ENCODE data around the gene NHLRC4. TPM values are rescaled to one million over a fixed set of nuclear protein-coding genes. Genes with fewer than 3 reads are reported as not detected.

The NHLRC4 gene
- total and polyA plus RNA-seq, 2 of the 13 experiments (the other 11 are each of a cell fraction or from before 2014, with no cell fraction given) = 0.40 to 0.59 TPM

- TF ChIP-seq SAFB2 (CRISPR knock-in tag; IDR thresholded peaks at IDR 0.05; ENCODE audit: borderline replicate concordance, low read depth) = peak; percentile 57; the same call in 1 of the 2 replicates
- peak; percentile 96 for TF ChIP-seq AGO2 (optimal IDR thresholded peaks at IDR 0.05; ENCODE audit: low read depth, low read length)
- TF ChIP-seq ZNF577 (CRISPR knock-in tag; IDR thresholded peaks at IDR 0.05; ENCODE audit: borderline replicate concordance, low read depth) = no peak
- TF ChIP-seq KDM4B (CRISPR knock-in tag; IDR thresholded peaks at IDR 0.05) = no peak
- no peak for TF ChIP-seq CBX2 (IDR thresholded peaks at IDR 0.05; ENCODE audit: low read depth, low read length)
- TF ChIP-seq CBX2 (CRISPR knock-in tag; IDR thresholded peaks at IDR 0.05; ENCODE audit: low read depth) = no peak
- TF ChIP-seq ZNF326 (CRISPR knock-in tag; IDR thresholded peaks at IDR 0.05; ENCODE audit: borderline replicate concordance) = peak; percentile 93
- TF ChIP-seq EED (CRISPR knock-in tag; IDR thresholded peaks at IDR 0.05) = no peak
- TF ChIP-seq RBM39 (IDR thresholded peaks at IDR 0.05; ENCODE audit: low read depth, low read length, poor library complexity, severe bottlenecking) = no peak
- no peak for TF ChIP-seq HNF1A (IDR thresholded peaks at IDR 0.05; ENCODE audit: low read depth)
- TF ChIP-seq HNF1A (CRISPR knock-in tag; IDR thresholded peaks at IDR 0.05; ENCODE audit: borderline replicate concordance) = no peak
- TF ChIP-seq TSC22D2 (CRISPR knock-in tag; IDR thresholded peaks at IDR 0.05; ENCODE audit: borderline replicate concordance) = no peak
- TF ChIP-seq KDM6A (CRISPR knock-in tag; IDR thresholded peaks at IDR 0.05; ENCODE audit: low read depth) = no peak
- TF ChIP-seq, protein P1, sequence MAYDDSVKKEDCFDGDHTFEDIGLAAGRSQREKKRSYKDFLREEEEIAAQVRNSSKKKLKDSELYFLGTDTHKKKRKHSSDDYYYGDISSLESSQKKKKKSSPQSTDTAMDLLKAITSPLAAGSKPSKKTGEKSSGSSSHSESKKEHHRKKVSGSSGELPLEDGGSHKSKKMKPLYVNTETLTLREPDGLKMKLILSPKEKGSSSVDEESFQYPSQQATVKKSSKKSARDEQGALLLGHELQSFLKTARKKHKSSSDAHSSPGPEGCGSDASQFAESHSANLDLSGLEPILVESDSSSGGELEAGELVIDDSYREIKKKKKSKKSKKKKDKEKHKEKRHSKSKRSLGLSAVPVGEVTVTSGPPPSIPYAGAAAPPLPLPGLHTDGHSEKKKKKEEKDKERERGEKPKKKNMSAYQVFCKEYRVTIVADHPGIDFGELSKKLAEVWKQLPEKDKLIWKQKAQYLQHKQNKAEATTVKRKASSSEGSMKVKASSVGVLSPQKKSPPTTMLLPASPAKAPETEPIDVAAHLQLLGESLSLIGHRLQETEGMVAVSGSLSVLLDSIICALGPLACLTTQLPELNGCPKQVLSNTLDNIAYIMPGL (CRISPR knock-in tag; IDR thresholded peaks at IDR 0.05; ENCODE audit: borderline replicate concordance in 1 of 2, low read depth in 1 of 2) = 0 out of 4 replicates have a peak, but pooled peaks of 1 of the 2 experiments have one; percentile 11
- TF ChIP-seq ZFP1 (CRISPR knock-in tag; IDR thresholded peaks at IDR 0.05) = no peak
- no peak for TF ChIP-seq HDAC6 (IDR thresholded peaks at IDR 0.05; ENCODE audit: low read depth, low read length)
- TF ChIP-seq ZNF747 (CRISPR knock-in tag; IDR thresholded peaks at IDR 0.05; ENCODE audit: borderline replicate concordance) = no peak
- TF ChIP-seq MED13 (CRISPR knock-in tag; IDR thresholded peaks at IDR 0.05) = no peak
- TF ChIP-seq THAP11 (CRISPR knock-in tag; IDR thresholded peaks at IDR 0.05) = 0 out of 2 replicates have a peak, but pooled peaks have one; percentile 31
- no peak for TF ChIP-seq TCF7 (IDR thresholded peaks at IDR 0.05; ENCODE audit: low read depth)
- TF ChIP-seq GTF2F1 (IDR thresholded peaks at IDR 0.05; ENCODE audit: low read length) = no peak
- TF ChIP-seq ZBTB33 (CRISPR knock-in tag; IDR thresholded peaks at IDR 0.05) = peak; percentile 48; the same call in 1 of the 2 replicates
- no peak for TF ChIP-seq SRSF9 (IDR thresholded peaks at IDR 0.05; ENCODE audit: borderline replicate concordance, insufficient read depth, low read depth, low read length, poor library complexity, severe bottlenecking)
These were observed 43.6 kb upstream of the NHLRC4 start (continued) for GRCh38 chr16:523097-523741.
